Measurements from ENCODE around the gene P2RY2. TPM values are rescaled to one million over a fixed set of nuclear protein-coding genes. Genes with fewer than 3 reads are reported as not detected.

Gene P2RY2
- total RNA-seq, 2 experiments from 2014 or later, result not detected

GRCh38 chr11:73210916-73211667, 7.0 kb upstream of the P2RY2 start:
- Histone ChIP-seq H3K9me3 (ENCODE audit: control insufficient read depth in 1 of 2, insufficient read depth in 1 of 2, low read length in 2 of 2) (no peaks in the 10 kb centered on the region), H3K27me3 (ENCODE audit: control insufficient read depth in 1 of 2, insufficient read depth in 2 of 2, low read length in 2 of 2) (no peaks in the 10 kb centered on the region), H3K36me3 (ENCODE audit: insufficient read depth, low read length) (no peaks in the 10 kb centered on the region), H3K27ac (ENCODE audit: low read depth in 1 of 2, low read length in 2 of 2) (no peak overlapping the region), H3K4me3 (ENCODE audit: low read length) (no peak overlapping the region), H3K4me1 (ENCODE audit: insufficient read depth, low read length) (no peaks in the 10 kb centered on the region)
- intact Hi-C loops (cut with DNase I, micrococcal nuclease), result no loop called here
- ATAC-seq (ENCODE audit: poor library complexity) (no peak), DNase-seq (no peak)
- H3K36me3 Mint-ChIP-seq (ENCODE audit: low read depth), result no peaks in the 10 kb centered on the region
- POLR2A ChIA-PET, result no interaction called here
- no peaks in the 10 kb centered on the region for H3K4me1 Mint-ChIP-seq (ENCODE audit: low read depth)
- no peak overlapping the region for H3K4me3 Mint-ChIP-seq
- H3K27me3 Mint-ChIP-seq, result no peaks in the 10 kb centered on the region
- H3K9me3 Mint-ChIP-seq, result peaks cover 2% of the 10 kb centered on the region
- CTCF ChIA-PET, result no interaction called here
- H3K27ac Mint-ChIP-seq, result no peak overlapping the region
- TF ChIP-seq, protein P1, sequence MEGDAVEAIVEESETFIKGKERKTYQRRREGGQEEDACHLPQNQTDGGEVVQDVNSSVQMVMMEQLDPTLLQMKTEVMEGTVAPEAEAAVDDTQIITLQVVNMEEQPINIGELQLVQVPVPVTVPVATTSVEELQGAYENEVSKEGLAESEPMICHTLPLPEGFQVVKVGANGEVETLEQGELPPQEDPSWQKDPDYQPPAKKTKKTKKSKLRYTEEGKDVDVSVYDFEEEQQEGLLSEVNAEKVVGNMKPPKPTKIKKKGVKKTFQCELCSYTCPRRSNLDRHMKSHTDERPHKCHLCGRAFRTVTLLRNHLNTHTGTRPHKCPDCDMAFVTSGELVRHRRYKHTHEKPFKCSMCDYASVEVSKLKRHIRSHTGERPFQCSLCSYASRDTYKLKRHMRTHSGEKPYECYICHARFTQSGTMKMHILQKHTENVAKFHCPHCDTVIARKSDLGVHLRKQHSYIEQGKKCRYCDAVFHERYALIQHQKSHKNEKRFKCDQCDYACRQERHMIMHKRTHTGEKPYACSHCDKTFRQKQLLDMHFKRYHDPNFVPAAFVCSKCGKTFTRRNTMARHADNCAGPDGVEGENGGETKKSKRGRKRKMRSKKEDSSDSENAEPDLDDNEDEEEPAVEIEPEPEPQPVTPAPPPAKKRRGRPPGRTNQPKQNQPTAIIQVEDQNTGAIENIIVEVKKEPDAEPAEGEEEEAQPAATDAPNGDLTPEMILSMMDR (IDR thresholded peaks at IDR 0.05), result no peak

DNA sequence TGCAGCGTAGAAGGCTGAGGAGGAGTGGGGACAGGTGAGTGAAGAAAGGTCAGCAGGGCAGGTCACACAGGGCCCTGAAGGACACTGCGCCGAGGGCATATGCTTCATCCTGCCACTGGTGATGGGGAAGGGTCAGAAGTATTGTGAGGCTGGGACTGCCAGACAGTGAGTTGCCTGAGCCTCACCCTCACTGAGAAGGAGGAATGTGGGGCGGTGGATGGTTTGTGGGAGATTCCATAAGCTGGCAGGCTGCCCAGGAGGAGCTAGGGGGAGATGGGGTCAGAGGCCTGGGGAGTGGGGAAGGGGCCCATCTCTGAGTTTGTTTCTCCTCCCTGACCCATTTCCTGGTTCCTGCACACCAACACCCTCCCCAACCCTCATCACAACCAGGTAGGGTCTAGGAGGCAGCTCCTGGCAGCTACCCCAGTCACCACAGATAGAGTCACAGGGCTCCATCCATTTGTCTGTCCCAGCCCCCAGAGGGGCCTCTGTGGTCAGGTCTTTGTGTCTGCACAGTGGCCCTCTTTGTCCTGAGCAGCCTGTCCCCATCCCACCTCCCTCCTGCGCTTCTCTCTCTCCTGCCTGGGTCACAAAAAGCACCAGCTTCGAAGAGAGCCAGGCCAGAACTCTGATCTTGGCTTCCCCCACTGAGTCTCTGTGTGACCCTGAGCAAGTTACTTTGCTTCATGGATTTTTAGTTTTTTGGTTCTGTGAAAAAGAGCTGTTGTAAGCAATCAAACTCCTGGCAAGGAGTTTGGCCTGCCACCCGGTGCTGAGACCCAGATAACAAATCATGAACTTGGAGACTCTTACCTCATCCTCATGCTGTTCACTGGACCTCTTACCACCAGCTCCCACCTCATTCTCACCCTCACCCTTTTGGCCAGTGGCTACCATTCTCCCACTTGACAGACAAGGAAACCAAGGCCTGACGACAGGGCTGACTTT, 4.6 kb upstream of the P2RY2 start:
- H3K4me1 ChIP-seq (ENCODE audit: insufficient read depth, low read length), result peaks cover 9% of the 10 kb centered on the region
- H3K27ac Mint-ChIP-seq, result no peak overlapping the region
- H3K9me3 Mint-ChIP-seq, result no peaks in the 10 kb centered on the region
- no peak overlapping the region for H3K4me3 ChIP-seq (ENCODE audit: low read length)
- peaks cover 13% of the 10 kb centered on the region for H3K27me3 Mint-ChIP-seq
- H3K27ac ChIP-seq (ENCODE audit: low read depth in 1 of 2, low read length in 2 of 2), result no peak overlapping the region
- no peak for DNase-seq
- no peak overlapping the region for H3K4me3 Mint-ChIP-seq
- H3K4me1 Mint-ChIP-seq (ENCODE audit: low read depth), result peaks cover 5% of the 10 kb centered on the region
- ATAC-seq (ENCODE audit: poor library complexity), result no peak
- H3K36me3 Mint-ChIP-seq (ENCODE audit: low read depth), result no peaks in the 10 kb centered on the region
- ChIA-PET POLR2A (no interaction called here), CTCF (no interaction called here)
- no peaks in the 10 kb centered on the region for H3K36me3 ChIP-seq (ENCODE audit: insufficient read depth, low read length)
- intact Hi-C loops (cut with DNase I, micrococcal nuclease), result no loop called here
- H3K27me3 ChIP-seq (ENCODE audit: control insufficient read depth in 1 of 2, insufficient read depth in 2 of 2, low read length in 2 of 2), result peaks cover 5 to 11% of the 10 kb centered on the region in 2 experiments
- TF ChIP-seq, protein P1 (IDR thresholded peaks at IDR 0.05), result no peak
- peaks cover 0 to 5% of the 10 kb centered on the region in 2 experiments for H3K9me3 ChIP-seq (ENCODE audit: control insufficient read depth in 1 of 2, insufficient read depth in 1 of 2, low read length in 2 of 2)

DNA sequence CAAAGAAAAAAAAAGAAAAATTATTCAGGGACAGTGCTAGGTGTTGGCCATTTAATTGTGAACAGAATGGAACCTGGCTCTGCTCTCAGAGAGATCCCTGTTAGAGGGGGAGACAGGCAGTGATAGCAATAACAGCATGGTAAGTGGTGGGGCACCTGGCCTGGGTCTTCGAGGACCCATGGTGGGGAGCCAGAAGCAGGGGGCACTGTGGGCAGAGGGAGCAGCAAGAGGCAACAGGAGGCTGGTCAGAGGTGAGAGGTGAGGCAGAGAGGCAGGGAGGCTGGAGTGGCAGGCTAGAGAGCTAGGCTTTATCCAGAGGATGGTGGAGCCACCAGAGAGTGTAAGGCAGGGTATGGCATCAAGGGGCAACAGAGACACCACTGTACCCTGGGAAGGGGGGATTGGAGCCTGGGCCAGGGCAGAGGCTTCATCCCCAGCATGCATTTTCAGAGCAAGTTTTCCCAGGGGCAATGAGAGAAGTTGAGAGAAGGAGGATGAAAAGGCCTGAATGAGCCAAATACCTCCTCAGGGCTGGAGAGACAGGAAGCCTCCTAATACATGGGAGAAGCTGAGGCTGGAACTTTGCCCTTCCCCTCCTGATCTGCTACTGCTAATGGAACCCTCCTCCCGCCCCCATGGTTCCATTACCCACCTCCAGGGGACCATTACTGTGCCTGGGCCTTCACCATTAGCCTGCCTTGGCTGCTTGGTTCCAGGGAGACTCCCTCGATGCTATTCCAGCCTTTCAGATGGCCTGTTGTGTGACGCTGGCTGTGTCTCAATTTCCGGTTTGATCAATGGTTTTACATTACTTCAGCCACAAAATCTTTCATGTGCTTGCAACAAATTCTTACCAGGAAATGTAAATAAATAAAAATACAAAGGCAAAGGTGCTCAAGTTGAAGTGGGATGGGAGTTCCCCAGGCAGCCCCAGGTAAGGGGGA, 2.6 kb upstream of the P2RY2 start:
- no peaks in the 10 kb centered on the region for H3K36me3 Mint-ChIP-seq (ENCODE audit: low read depth)
- no peak overlapping the region for H3K4me3 Mint-ChIP-seq
- peaks cover 15% of the 10 kb centered on the region for H3K4me1 Mint-ChIP-seq (ENCODE audit: low read depth)
- CTCF ChIA-PET, result no interaction called here
- no peak for DNase-seq
- Histone ChIP-seq H3K4me1 (ENCODE audit: insufficient read depth, low read length) (peaks cover 11% of the 10 kb centered on the region), H3K4me3 (ENCODE audit: low read length) (no peak overlapping the region), H3K27me3 (ENCODE audit: control insufficient read depth in 1 of 2, insufficient read depth in 2 of 2, low read length in 2 of 2) (peaks cover 13 to 20% of the 10 kb centered on the region in 2 experiments), H3K27ac (ENCODE audit: low read depth in 1 of 2, low read length in 2 of 2) (no peak overlapping the region), H3K36me3 (ENCODE audit: insufficient read depth, low read length) (no peaks in the 10 kb centered on the region), H3K9me3 (ENCODE audit: control insufficient read depth in 1 of 2, insufficient read depth in 1 of 2, low read length in 2 of 2) (peaks cover 0 to 5% of the 10 kb centered on the region in 2 experiments)
- no peak overlapping the region for H3K27ac Mint-ChIP-seq
- peaks cover 28% of the 10 kb centered on the region for H3K27me3 Mint-ChIP-seq
- intact Hi-C loops (cut with DNase I, micrococcal nuclease), result no loop called here
- no peak for ATAC-seq (ENCODE audit: poor library complexity)
- no peaks in the 10 kb centered on the region for H3K9me3 Mint-ChIP-seq
- POLR2A ChIA-PET, result no interaction called here
- TF ChIP-seq, protein P1 (IDR thresholded peaks at IDR 0.05), result no peak
